ENCODE data around the gene ADAMTS17.

Gene ADAMTS17

GRCh38 chr15:99998661-99999101 lies 343.1 kb downstream of the ADAMTS17 start:
- no peak overlapping the region for H3K27ac Mint-ChIP-seq
- CTCF ChIA-PET = no interaction called here
- H3K4me3 Mint-ChIP-seq = no peak overlapping the region
- DNase-seq = no peak
- H3K4me1 Mint-ChIP-seq = no peaks in the 10 kb centered on the region
- no peaks in the 10 kb centered on the region for H3K27me3 Mint-ChIP-seq
- H3K9me3 Mint-ChIP-seq = no peaks in the 10 kb centered on the region
- H3K36me3 Mint-ChIP-seq = no peaks in the 10 kb centered on the region

GRCh38 chr15:99997112-99997651 lies 344.6 kb downstream of the ADAMTS17 start:
- CTCF ChIA-PET = no interaction called here
- Mint-ChIP-seq H3K36me3 (no peaks in the 10 kb centered on the region), H3K4me3 (no peak overlapping the region), H3K9me3 (no peaks in the 10 kb centered on the region), H3K27ac (no peak overlapping the region), H3K4me1 (no peaks in the 10 kb centered on the region), H3K27me3 (no peaks in the 10 kb centered on the region)
- DNase-seq = no peak

GRCh38 chr15:99996660-99997059 lies 345.1 kb downstream of the ADAMTS17 start:
- CTCF ChIA-PET = no interaction called here
- Mint-ChIP-seq H3K4me1 (no peaks in the 10 kb centered on the region), H3K36me3 (no peaks in the 10 kb centered on the region), H3K27ac (no peak overlapping the region), H3K4me3 (no peak overlapping the region), H3K9me3 (no peaks in the 10 kb centered on the region), H3K27me3 (no peaks in the 10 kb centered on the region)
- no peak for DNase-seq

GRCh38 chr15:99995543-99995942 lies 346.2 kb downstream of the ADAMTS17 start:
- H3K27me3 Mint-ChIP-seq = no peaks in the 10 kb centered on the region
- no peak overlapping the region for H3K4me3 Mint-ChIP-seq
- no peak overlapping the region for H3K27ac Mint-ChIP-seq
- no peaks in the 10 kb centered on the region for H3K9me3 Mint-ChIP-seq
- no peaks in the 10 kb centered on the region for H3K36me3 Mint-ChIP-seq
- no peaks in the 10 kb centered on the region for H3K4me1 Mint-ChIP-seq
- CTCF ChIA-PET = no interaction called here
- DNase-seq = no peak

- Mint-ChIP-seq H3K4me3 (no peak overlapping the region), H3K4me1 (no peaks in the 10 kb centered on the region), H3K9me3 (no peaks in the 10 kb centered on the region), H3K27ac (no peak overlapping the region), H3K27me3 (no peaks in the 10 kb centered on the region), H3K36me3 (no peaks in the 10 kb centered on the region)
- CTCF ChIA-PET = no interaction called here
- DNase-seq = no peak
Observed at GRCh38 chr15:99994849-99995248, 346.9 kb downstream of the ADAMTS17 start.

GRCh38 chr15:99993681-99994131 lies 348.1 kb downstream of the ADAMTS17 start:
- H3K27ac Mint-ChIP-seq = no peak overlapping the region
- H3K27me3 Mint-ChIP-seq = no peaks in the 10 kb centered on the region
- CTCF ChIA-PET = no interaction called here
- no peaks in the 10 kb centered on the region for H3K9me3 Mint-ChIP-seq
- no peak for DNase-seq
- H3K4me1 Mint-ChIP-seq = no peaks in the 10 kb centered on the region
- no peak overlapping the region for H3K4me3 Mint-ChIP-seq
- H3K36me3 Mint-ChIP-seq = no peaks in the 10 kb centered on the region

GRCh38 chr15:99993262-99993661 lies 348.5 kb downstream of the ADAMTS17 start:
- no peaks in the 10 kb centered on the region for H3K36me3 Mint-ChIP-seq
- DNase-seq = no peak
- CTCF ChIA-PET = no interaction called here
- H3K4me1 Mint-ChIP-seq = no peaks in the 10 kb centered on the region
- H3K27ac Mint-ChIP-seq = no peak overlapping the region
- no peak overlapping the region for H3K4me3 Mint-ChIP-seq
- peaks cover 1% of the 10 kb centered on the region for H3K9me3 Mint-ChIP-seq
- H3K27me3 Mint-ChIP-seq = no peaks in the 10 kb centered on the region

GRCh38 chr15:99992611-99993231 lies 349.1 kb downstream of the ADAMTS17 start:
- DNase-seq = no peak
- Mint-ChIP-seq H3K4me1 (no peaks in the 10 kb centered on the region), H3K27ac (no peak overlapping the region), H3K9me3 (peaks cover 4% of the 10 kb centered on the region), H3K27me3 (no peaks in the 10 kb centered on the region), H3K36me3 (no peaks in the 10 kb centered on the region), H3K4me3 (no peak overlapping the region)
- CTCF ChIA-PET = no interaction called here

GRCh38 chr15:99989095-99989494 lies 352.7 kb downstream of the ADAMTS17 start:
- CTCF ChIA-PET = no interaction called here
- Mint-ChIP-seq H3K9me3 (peaks cover 4% of the 10 kb centered on the region), H3K4me1 (no peaks in the 10 kb centered on the region), H3K36me3 (no peaks in the 10 kb centered on the region), H3K27ac (no peak overlapping the region), H3K27me3 (peaks cover 2% of the 10 kb centered on the region), H3K4me3 (no peak overlapping the region)
- DNase-seq = no peak

- Mint-ChIP-seq H3K9me3 (peaks cover 4% of the 10 kb centered on the region), H3K27ac (no peak overlapping the region), H3K36me3 (no peaks in the 10 kb centered on the region), H3K27me3 (peaks cover 13% of the 10 kb centered on the region), H3K4me1 (no peaks in the 10 kb centered on the region), H3K4me3 (no peak overlapping the region)
- CTCF ChIA-PET = no interaction called here
- DNase-seq = no peak
Observed at GRCh38 chr15:99987701-99988100, 354.1 kb downstream of the ADAMTS17 start.

GRCh38 chr15:99987119-99987506 lies 354.7 kb downstream of the ADAMTS17 start:
- Mint-ChIP-seq H3K36me3 (no peaks in the 10 kb centered on the region), H3K27me3 (peaks cover 13% of the 10 kb centered on the region), H3K4me1 (no peaks in the 10 kb centered on the region), H3K9me3 (peaks cover 4% of the 10 kb centered on the region), H3K4me3 (no peak overlapping the region), H3K27ac (no peak overlapping the region)
- CTCF ChIA-PET = no interaction called here
- no peak for DNase-seq

- DNase-seq = no peak
- CTCF ChIA-PET = interaction anchor here (0.9 kb wide), 1 partner anchor 353 kb away, joined by 5 read pairs; no protein-coding TSS in a partner anchor
- Mint-ChIP-seq H3K4me1 (no peaks in the 10 kb centered on the region), H3K27me3 (peaks cover 13% of the 10 kb centered on the region), H3K27ac (no peak overlapping the region), H3K9me3 (peaks cover 4% of the 10 kb centered on the region), H3K4me3 (no peak overlapping the region), H3K36me3 (no peaks in the 10 kb centered on the region)
Observed at GRCh38 chr15:99986297-99987118, 355.3 kb downstream of the ADAMTS17 start.

GRCh38 chr15:99985878-99986277 lies 355.9 kb downstream of the ADAMTS17 start:
- H3K27ac Mint-ChIP-seq = no peak overlapping the region
- H3K4me3 Mint-ChIP-seq = no peak overlapping the region
- H3K27me3 Mint-ChIP-seq = peaks cover 13% of the 10 kb centered on the region
- CTCF ChIA-PET = interaction anchor here (0.9 kb wide), 1 partner anchor 353 kb away, joined by 5 read pairs; no protein-coding TSS in a partner anchor
- no peak for DNase-seq
- no peaks in the 10 kb centered on the region for H3K4me1 Mint-ChIP-seq
- H3K36me3 Mint-ChIP-seq = no peaks in the 10 kb centered on the region
- peaks cover 4% of the 10 kb centered on the region for H3K9me3 Mint-ChIP-seq

GRCh38 chr15:99984491-99985243 lies 357.1 kb downstream of the ADAMTS17 start:
- DNase-seq = no peak
- no peaks in the 10 kb centered on the region for H3K4me1 Mint-ChIP-seq
- H3K4me3 Mint-ChIP-seq = no peak overlapping the region
- H3K9me3 Mint-ChIP-seq = peaks cover 4% of the 10 kb centered on the region
- no peaks in the 10 kb centered on the region for H3K36me3 Mint-ChIP-seq
- H3K27ac Mint-ChIP-seq = no peak overlapping the region
- CTCF ChIA-PET = interaction anchor here (1.4 kb wide), 1 partner anchor 354 kb away, joined by 3 read pairs; no protein-coding TSS in a partner anchor
- H3K27me3 Mint-ChIP-seq = peaks cover 13% of the 10 kb centered on the region

All from activated naive CD4-positive, alpha-beta T cell treated with anti-CD3 and anti-CD28 coated beads, Interleukin-2, amount 10 ng/mL, durations not matched to agents 7 days and 5 days (primary cell).